Colon (tissue), 2 donors: ENCODE measurements around the gene MAGED4.
"Not testable (repeated sequence)": the region's sequence is repeated elsewhere in the genome, so short reads cannot be mapped to it uniquely, and the experiment has no call there.

Experiments used
- FAIRE-seq: peaks from 2 replicates; lab custom pipeline; 2012; peaks lifted over from hg19 to GRCh38; lab: Jason Lieb, UNC
- donor health status: control.
- donor health status: control.

The MAGED4 gene

DNA sequence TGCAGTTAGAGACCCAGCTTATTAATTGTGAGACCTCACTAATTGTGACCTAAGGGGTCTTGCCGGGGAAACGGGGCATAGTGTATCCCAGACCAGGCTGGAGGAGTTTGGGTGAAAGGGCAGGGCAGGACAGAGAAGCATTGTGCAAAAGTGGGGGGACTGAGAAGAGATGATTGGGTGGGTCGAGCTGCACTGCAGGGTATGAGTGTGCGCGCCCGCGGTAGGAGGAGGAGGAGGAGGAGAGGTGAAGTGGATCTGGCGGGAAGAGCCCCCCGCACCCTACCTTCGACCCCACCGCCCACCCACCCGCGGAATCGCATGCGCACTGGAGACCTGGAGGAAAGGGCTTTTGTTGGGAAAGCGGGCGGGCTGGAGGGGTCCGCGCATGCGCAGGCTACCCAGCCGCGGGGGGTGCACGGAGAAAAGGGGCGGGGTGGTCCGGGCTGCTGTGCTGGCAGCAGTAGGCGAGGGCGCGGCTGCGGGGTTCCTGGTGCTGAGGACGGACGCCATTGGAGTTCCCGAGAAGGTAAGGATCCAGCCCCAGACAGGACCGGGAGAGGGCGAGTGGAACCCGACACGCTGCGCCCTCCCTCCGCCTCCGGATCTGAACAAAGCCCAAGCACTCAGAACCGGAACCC is at the start of gene MAGED4:
Gene MAGED4 (plus strand): TSS at position 449 of the 638 bp plus-strand sequence. CDS start 1,035 bp downstream, outside the sequence.
- not testable (repeated sequence) for FAIRE-seq

DNA sequence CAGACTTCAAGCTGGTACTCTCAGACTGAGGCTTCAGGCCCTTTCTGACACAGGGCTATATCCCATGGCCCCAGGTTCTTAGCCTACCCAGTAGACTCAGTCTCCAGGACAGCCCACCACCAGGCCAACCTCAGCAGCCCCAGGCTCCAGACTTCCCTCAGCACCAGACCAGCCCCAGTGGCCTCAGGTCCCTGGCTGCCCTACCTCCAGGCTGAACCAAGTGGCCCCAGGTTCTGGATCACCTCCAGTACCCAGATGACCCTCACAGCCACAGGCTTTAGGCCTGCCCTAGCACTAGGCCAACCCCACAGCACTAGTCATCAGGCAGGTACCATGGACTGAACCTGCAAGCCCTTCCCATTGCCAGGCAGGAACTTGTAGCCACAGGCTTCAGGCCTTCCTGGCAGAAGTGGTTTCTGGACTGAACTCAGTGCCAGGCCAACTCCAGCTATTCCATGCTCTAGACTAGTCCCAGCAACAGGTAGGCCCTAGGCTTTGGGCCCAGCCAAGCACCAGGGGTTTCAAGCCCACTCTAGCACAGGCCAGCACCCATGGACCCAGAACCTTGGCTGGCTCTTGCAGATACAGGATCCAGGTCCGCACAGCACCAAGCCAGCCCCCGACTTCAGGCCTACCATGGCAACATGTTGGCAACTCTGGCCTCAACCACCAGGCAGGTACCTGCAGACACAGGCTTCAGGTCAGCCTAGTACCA is 45.7 kb upstream of the MAGED4 start:
- no peak for FAIRE-seq

DNA sequence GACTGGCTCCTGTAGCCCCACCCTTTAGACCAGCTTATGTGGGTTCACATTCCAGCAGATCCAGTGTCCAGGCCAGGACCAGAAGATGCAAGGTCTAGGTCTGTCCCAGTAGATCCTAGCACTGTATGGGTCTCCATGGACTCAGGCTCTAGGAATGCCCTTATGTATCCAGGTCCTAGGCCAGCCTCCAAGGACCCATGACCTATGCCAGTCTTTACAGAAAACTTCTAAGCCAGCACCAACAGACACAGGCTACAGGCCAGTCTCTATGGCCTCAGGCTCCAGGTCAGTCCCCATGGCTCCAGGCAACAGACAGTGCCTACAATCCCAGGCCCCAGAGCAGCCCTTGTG is 45.2 kb upstream of the MAGED4 start:
- no peak for FAIRE-seq

GRCh38 chrX:52140020-52140419 is 44.7 kb upstream of the MAGED4 start:
- no peak for FAIRE-seq

GRCh38 chrX:52150667-52151066 is 34.0 kb upstream of the MAGED4 start:
- not testable (repeated sequence) for FAIRE-seq

DNA sequence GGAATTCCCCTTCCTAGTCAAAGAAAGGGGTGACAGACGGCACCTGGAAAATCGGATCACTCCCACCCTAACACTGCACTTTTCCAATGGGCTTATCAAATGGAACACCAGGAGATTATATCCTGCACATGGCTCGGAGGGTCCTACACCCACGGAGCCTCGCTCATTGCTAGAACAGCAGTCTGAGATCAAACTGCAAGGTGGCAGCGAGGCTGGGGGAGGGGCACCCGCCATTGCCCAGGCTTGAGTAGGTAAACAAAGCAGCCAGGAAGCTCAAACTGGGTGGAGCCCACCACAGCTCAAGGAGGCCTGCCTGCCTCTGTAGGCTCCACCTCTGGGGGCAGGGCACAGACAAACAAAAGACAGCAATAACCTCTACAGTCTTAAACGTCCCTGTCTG is 24.5 kb upstream of the MAGED4 start:
- FAIRE-seq = not testable (repeated sequence)

GRCh38 chrX:52166840-52167239 is 17.8 kb upstream of the MAGED4 start:
- no peak for FAIRE-seq

- FAIRE-seq = not testable (repeated sequence)
These were observed 13.6 kb upstream of the MAGED4 start for GRCh38 chrX:52171055-52171454.

GRCh38 chrX:52185078-52185453 is 378 bp downstream of the MAGED4 start:
- not testable (repeated sequence) for FAIRE-seq

- FAIRE-seq = not testable (repeated sequence)
These were observed 26.7 kb downstream of the MAGED4 start for GRCh38 chrX:52211405-52211804.

- FAIRE-seq = no peak
These were observed 28.6 kb downstream of the MAGED4 start for GRCh38 chrX:52213276-52213675.

DNA sequence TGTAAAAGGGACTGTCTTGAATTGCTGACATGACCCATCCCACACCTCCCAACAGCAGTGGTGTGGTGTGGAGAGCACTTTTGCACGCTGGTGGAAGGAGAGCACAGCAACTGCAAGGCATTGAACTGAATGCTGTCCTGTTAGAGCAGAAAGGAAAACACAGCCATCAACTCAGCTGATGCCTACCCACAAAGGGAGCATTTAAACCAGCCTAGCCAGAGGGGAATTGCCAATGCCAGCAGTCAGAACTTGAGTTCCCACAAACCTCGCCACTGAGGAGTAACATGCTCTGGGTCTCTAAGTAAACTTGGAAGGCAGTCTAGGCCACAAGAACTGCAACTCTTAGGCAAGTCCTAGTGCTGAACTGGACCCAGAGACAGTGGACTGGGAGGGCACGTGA is 31.9 kb downstream of the MAGED4 start:
- no peak for FAIRE-seq

- no peak for FAIRE-seq
These were observed 32.9 kb downstream of the MAGED4 start for GRCh38 chrX:52217494-52218160.

GRCh38 chrX:52220936-52221335 is 36.2 kb downstream of the MAGED4 start:
- FAIRE-seq = peak; percentile 85
